Measurements from ENCODE around the gene SPATA12. TPM values are rescaled to one million over a fixed set of nuclear protein-coding genes. Genes with fewer than 3 reads are reported as not detected.

The SPATA12 gene
- total and polyA plus RNA-seq, 3 donors from 2014 or later, result 4.3 to 32.0 (median 10.2) TPM

DNA sequence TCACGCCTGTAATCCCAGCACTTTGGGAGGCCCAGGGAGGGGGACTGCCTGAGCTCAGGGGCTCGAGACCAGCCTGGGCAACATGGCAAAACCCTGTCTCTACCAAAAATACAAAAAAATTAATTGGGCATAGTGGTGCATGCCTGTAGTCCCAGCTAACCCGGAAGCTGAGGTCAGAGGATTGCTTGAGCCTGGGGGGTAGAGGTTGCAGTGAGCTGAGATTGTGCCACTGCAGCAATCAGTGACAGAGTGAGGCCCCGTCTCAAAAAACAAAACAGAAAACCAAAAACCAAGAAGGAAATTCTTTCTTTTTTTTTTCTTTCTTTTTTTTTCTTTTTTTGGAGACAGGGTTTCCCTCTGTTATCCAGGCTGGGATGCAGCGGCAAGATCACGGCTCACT is 3.5 kb downstream of the SPATA12 start:
- no peaks in the 10 kb centered on the region for H3K36me3 ChIP-seq (ENCODE audit: low read depth, missing control alignments)
- no peak overlapping the region for H3K4me3 ChIP-seq
- H3K9me3 ChIP-seq, result no peaks in the 10 kb centered on the region
- TF ChIP-seq, protein P1, sequence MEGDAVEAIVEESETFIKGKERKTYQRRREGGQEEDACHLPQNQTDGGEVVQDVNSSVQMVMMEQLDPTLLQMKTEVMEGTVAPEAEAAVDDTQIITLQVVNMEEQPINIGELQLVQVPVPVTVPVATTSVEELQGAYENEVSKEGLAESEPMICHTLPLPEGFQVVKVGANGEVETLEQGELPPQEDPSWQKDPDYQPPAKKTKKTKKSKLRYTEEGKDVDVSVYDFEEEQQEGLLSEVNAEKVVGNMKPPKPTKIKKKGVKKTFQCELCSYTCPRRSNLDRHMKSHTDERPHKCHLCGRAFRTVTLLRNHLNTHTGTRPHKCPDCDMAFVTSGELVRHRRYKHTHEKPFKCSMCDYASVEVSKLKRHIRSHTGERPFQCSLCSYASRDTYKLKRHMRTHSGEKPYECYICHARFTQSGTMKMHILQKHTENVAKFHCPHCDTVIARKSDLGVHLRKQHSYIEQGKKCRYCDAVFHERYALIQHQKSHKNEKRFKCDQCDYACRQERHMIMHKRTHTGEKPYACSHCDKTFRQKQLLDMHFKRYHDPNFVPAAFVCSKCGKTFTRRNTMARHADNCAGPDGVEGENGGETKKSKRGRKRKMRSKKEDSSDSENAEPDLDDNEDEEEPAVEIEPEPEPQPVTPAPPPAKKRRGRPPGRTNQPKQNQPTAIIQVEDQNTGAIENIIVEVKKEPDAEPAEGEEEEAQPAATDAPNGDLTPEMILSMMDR (IDR thresholded peaks at IDR 0.05), result no peak
- no peak for TF ChIP-seq POLR2A (IDR thresholded peaks at IDR 0.05)
- peak overlapping the region in 1 of 2 donors; percentile 41 for H3K27ac ChIP-seq
- intact Hi-C loops (cut with DNase I; ENCODE audit: low total_unique reads), result no loop called here
- H3K27me3 ChIP-seq, result no peaks in the 10 kb centered on the region
- H3K4me1 ChIP-seq, result peaks cover 35% of the 10 kb centered on the region
- DNase-seq, result no peak
- 67 to 72% methylated on average over 6 of the region's 6 CpGs for WGBS, 2 donors

DNA sequence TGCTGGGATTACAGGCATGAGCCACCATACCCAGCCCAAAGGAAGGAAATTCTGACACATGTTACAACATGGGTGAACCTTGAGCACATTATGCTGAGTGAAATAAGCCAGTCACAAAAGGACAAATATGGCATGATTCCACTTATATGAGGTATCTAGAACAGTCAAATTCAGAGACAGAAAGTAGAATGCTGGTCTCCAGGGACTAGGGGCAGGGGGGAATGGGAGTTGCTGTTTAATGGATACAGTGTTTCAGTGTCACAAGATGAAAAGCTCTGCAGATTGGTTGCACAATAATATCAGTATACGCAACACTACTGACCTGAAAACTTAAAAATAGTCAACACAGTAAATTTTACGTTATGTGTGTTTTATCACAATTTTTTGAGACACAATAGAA is 4.1 kb downstream of the SPATA12 start:
- Histone ChIP-seq H3K4me3 (no peak overlapping the region), H3K36me3 (ENCODE audit: low read depth, missing control alignments) (no peaks in the 10 kb centered on the region), H3K4me1 (peaks cover 40% of the 10 kb centered on the region), H3K9me3 (no peaks in the 10 kb centered on the region), H3K27me3 (no peaks in the 10 kb centered on the region), H3K27ac (peak overlapping the region in 1 of 2 donors; percentile 41)
- WGBS, 2 donors, result 66 to 68% methylated on average over 2 of the region's 2 CpGs
- TF ChIP-seq, protein P1 (IDR thresholded peaks at IDR 0.05), result no peak
- TF ChIP-seq POLR2A (IDR thresholded peaks at IDR 0.05), result no peak
- peak; percentile 41 for DNase-seq
- intact Hi-C loops (cut with DNase I; ENCODE audit: low total_unique reads), result no loop called here

DNA sequence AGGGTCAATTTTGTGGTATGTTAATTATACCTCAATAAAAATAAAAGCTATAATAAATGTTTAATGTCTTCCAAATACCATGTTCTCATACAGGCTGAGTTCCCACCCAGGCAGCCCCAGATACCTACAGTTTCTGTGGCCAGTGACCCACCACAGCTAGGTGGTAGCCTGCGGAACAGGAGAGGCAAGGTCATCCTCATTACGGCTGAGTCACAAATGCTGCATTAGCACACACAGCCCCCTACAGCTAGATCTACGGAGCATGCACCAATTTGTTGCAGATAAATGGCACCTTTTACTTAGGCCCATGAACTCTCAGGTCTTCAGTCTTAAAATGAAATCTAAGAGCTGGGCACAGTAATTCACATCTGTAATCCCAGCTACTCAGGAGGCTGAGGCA is 5.1 kb downstream of the SPATA12 start:
- Histone ChIP-seq H3K36me3 (ENCODE audit: low read depth, missing control alignments) (no peaks in the 10 kb centered on the region), H3K9me3 (no peaks in the 10 kb centered on the region), H3K27ac (peak overlapping the region in 1 of 2 donors; percentile 28), H3K4me1 (peaks cover 42% of the 10 kb centered on the region), H3K4me3 (no peak overlapping the region), H3K27me3 (no peaks in the 10 kb centered on the region)
- no peak for DNase-seq
- TF ChIP-seq, protein P1 (IDR thresholded peaks at IDR 0.05), result no peak
- no peak for TF ChIP-seq POLR2A (IDR thresholded peaks at IDR 0.05)
- WGBS, 2 donors, result 72 to 97% methylated on average over 3 of the region's 3 CpGs
- intact Hi-C loops (cut with DNase I; ENCODE audit: low total_unique reads), result no loop called here

DNA sequence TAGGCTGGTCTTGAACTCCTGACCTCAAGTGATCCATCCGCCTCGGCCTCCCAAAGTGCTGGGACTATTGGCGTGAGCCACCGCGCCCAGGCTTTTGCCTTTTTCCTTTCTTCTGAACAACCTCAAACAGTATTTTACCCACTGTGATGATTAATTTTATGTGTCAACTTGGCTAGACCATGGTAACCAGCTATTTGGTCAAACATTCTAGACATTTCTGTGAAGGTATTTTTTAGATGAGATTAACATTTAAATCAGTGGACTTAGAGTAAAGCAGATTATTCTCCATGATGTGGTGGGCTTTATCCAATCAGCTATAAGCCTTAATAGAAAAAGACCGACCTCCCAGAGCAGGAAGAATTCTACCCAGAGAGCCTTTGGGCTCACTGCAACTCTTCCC is 6.0 kb downstream of the SPATA12 start:
- 89 to 97% methylated on average over 6 of the region's 6 CpGs for WGBS, 2 donors
- intact Hi-C loops (cut with DNase I; ENCODE audit: low total_unique reads), result no loop called here
- Histone ChIP-seq H3K27me3 (no peaks in the 10 kb centered on the region), H3K4me3 (no peak overlapping the region), H3K9me3 (no peaks in the 10 kb centered on the region), H3K27ac (no peak overlapping the region), H3K36me3 (ENCODE audit: low read depth, missing control alignments) (no peaks in the 10 kb centered on the region), H3K4me1 (peaks cover 42% of the 10 kb centered on the region)
- DNase-seq, result no peak
- TF ChIP-seq, protein P1 (IDR thresholded peaks at IDR 0.05), result no peak
- no peak for TF ChIP-seq POLR2A (IDR thresholded peaks at IDR 0.05)

DNA sequence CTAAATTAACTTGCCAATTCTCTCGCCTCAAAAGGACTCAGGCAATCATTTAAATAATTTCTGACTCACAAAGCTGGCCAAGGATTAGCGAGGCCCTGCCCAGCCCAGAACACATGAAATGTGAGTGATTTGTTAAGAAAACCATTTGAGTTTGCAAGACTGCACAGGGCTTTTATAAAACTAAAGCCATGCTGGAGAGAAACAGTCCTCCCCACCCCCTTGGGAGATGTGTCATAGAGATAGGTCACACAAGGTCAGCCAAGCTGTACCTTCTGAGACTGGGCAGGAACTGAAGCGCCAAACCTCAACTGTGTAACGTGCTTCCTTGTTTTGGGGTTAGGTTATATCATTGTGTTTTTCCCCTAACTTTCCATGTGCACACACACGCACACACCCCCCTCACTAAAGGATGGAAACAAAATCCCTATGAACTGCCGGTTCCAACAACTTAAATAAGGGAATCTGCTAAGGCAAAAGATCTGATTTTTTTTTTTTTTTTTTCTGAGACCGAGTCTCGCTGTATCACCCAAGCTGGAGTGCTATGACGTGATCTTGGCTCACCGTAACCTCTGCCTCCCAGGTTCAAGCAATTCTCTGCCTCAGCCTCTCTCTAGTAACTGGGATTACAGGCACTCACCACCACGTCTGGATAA is 8.1 kb downstream of the SPATA12 start:
- Histone ChIP-seq H3K27me3 (no peaks in the 10 kb centered on the region), H3K36me3 (ENCODE audit: low read depth, missing control alignments) (no peaks in the 10 kb centered on the region), H3K9me3 (no peaks in the 10 kb centered on the region), H3K4me3 (no peak overlapping the region), H3K4me1 (peaks cover 23% of the 10 kb centered on the region), H3K27ac (peak overlapping the region in 1 of 2 donors; percentile 64)
- WGBS, 2 donors, result 49 to 57% methylated on average over 11 of the region's 11 CpGs
- TF ChIP-seq, protein P1 (IDR thresholded peaks at IDR 0.05), result no peak
- no peak for TF ChIP-seq POLR2A (IDR thresholded peaks at IDR 0.05)
- intact Hi-C loops (cut with DNase I; ENCODE audit: low total_unique reads), result no loop called here
- DNase-seq, result peak; percentile 37

All from testis (tissue), 3 donors.